DMS114 treated with DMSO at 0.1 percent for 48 hours (cell line): Measurements from ENCODE around the gene MARCHF10.

Experiments used
- DNase-seq: peaks from one replicate; lab custom pipeline; 2025; ENCODE audit not compliant: unreplicated experiment; lab: John Stamatoyannopoulos, UW

Gene MARCHF10

DNA sequence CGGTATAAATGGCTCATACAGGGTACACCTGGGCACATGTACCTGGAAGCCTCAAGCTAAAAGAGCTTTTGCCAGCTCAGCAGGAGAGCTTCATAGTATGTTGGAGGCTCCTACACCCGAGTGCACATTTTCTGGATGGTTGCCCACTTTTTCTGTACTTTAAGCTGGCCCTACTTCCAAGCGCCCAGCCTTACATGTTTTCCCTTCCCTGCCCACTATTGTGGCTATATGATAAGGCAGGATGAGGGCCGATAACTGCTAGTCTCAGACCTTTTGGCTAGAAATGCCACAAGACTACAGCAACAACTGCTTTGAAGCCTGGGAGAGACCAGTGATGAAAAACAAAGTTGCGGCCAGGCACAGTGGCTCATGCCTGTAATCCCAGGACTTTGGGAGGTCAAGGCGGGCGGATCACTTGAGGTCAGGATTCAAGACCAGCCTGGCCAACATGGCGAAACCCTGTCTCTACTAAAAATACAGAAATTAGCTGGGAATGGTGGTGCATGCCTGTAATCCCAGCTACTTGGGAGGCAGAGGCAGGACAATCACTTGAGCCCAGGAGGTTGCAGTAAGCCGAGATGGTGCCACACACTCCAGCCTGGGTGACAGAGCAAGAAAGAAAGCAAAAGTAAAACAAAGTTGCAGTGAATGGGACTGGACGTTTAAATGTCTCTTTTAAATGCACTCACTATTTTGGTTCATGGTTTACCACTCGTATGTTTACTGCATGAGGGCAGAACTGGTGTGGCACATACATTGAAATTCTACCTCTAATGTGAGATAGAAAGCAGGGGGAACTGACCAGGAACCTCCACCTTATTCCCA, 14.2 kb upstream of the MARCHF10 start:
- DNase-seq, result no peak

DNA sequence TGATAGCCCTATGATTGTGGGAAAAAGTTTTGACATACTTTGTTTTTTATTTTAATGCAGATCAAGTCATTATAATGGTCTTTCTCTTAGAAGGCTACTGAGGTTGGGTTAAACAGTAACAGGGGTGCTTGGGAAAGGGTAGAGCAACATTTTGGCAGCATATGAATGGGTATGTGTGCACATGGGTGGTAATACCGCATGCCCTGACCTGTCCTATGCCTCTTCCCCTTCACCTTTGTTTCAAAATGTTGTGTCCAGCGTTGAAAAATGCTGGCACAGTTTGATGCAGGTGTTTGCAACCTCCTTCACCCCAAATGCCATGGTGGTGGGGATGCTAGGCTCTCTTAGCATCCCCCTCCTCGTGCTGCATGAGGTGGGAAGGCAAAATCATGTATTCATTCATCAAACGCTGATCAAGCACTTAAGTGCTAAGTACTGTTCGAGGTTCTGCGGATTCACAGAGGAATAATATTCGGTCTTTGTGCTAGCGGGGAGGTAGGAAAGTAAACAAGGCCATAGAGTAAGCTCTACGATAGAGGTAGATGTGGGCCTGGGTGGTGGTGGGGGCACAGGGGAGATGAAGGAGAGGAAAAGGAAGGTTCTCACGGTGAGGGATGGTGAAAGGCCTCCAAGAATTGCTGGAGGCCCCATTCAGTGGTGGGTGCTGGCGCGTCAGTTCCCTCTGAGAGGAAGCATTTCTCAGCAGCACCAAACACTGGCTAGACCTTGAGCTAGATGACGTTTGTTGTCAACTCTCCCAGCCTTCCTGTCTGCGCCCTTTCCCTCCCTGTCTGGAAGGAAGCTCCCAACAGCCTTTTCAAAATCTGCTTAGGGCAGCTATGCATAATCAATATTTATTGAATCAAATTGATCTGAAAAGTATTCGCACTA, 13.3 kb upstream of the MARCHF10 start:
- no peak for DNase-seq

DNA sequence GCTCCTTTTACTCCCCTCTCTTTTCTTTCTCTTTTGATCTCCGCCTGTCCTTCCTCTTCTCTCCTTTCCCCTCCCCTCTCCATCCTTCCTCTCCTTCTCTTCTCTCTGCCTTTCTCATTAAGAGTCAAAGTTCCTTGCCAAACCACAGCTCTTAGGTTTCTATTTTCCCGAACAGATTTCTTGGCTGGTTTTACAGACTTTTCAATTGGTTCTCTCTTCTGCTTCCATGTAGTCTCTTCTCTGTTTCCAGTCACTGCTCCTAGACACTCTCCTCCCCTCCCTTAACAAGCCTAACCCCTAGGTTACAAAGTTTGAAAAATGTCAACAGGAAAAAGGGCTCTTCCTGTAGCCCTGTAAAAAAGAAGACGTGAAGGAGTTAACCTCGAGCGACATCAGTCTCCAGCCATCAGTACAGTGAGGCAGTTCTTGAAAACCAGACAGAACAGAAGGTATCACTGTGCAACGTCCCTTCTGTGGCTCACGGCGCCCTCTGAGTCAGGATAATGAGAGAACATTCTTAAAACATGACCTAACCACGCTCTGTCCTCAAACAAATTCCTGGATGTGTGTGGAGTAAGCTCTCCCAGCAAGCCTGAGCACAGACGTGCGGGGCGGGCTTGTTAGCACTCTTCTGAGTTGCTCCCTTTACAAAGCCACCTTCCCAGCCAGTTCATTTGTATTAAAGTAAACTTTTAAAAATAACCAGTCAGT, 11.6 kb upstream of the MARCHF10 start:
- DNase-seq, result no peak

DNA sequence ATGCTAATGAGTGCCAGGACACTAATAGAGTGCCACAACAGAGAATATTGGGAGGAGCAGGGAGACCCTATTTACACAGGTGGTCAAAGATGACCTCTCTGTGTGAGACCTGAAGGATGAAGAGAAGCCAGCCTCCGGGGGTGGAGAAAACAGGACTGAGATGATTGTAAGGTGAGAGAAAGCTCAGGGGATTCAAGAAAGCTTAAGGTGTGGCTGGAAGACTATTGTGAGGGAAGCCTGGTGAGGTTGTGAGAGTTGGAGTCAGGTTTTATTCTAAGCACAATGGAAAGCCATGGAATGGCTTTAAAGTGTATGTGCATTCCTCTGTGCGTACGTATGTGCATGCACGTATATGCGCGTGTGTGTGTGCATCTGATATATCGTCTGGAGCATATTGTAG, 10.4 kb upstream of the MARCHF10 start:
- no peak for DNase-seq

DNA sequence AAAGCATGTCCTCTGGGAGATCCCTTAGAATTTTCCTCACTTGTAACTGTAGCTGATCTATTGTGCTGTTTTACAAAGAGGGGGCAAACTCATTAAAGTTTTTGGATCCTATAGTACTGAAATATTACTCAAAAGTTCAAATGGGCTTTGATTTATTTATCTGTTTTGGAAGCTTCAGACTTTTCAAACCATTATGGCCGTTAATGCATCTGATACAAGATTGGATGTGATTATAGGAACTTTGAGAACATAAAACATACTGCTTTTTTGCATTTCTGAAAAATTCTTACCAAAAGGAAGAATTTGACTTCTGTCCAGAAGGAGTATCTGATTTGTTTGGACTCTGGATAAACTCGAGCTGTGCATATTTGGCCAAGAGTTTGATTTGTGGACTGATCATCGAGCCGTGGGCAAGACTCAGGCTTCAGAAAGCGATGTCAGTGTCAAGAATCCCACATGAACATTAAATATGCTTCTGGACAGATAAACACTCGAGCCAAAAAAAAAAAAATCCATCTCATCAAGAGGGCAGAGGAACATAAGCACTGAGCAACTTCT, 8.2 kb upstream of the MARCHF10 start:
- no peak for DNase-seq

DNA sequence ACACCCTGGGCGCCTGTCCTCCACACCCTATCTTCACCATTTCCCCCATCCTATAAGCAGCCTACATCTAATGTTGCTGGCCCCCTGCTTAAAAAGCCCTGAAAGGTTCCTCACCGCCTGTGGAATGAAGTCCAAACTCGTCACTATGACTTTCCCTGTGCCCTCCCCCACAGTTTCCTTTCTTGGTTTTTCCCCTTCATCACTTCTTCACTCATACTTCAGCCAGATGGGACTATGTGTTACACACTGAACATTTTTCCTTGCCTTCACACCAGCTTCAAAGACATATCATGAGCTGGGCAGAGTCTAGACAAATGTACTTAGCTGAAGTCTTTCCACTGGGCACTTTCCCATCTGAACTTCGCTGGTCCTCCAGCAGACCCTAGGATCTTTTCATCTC, 1.5 kb upstream of the MARCHF10 start:
- no peak for DNase-seq

DNA sequence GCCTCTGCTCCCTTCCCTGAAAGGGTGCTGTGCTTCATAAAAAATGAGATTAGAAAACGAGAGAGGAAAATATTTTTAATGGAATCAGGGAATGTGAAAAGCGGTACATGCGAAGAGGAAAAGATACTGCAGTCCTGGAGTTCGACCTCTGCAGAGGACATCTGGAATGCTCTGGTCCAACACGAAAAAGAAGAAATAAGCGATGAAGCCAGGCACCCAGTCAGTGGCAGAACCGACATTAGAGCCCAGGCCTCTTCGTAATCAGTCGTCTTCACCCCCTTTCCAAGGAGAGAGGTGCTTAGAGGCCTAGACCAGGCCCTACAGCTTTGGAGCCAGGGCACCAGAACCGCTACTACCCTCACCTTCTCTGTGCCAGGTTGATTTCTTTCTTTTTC, 459 bp upstream of the MARCHF10 start:
- no peak for DNase-seq

DNA sequence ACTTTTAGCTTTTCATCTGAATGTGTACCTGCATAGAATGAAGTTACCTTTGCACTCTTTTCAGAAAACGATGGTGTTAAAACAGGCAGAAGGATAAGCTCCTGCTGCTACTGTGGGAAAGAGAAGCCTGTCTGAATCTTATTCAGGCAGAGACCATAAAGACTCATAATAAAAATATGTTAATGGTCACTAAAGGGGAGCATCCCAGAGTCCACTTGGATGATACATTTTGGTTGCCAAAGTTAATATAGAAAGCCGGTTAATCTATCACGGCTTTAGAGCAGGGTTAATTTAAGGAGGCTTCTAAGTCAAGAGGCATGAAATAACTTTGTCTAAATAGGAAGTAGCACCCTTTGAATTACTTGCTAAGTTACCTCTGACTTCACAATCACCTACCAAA, 2.9 kb downstream of the MARCHF10 start:
- no peak for DNase-seq

DNA sequence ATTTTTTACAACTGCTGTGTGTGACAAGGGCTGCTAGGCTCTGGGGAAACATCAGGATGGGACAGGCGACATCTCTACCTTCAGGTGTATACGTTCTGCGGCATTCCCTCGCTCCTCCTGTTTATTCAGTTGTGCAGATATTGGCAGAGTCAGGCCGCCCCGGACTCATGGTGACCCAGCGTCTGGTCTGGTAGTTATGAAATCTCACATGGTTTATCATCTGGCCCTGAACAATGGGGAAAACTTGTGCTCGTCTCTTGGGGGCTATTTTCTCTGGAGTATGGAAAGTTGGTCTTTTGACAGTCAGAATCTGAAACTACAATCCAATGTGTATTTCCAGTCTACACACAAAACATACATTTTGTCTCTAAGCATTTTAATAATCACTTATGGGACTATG, 3.3 kb downstream of the MARCHF10 start:
- no peak for DNase-seq

DNA sequence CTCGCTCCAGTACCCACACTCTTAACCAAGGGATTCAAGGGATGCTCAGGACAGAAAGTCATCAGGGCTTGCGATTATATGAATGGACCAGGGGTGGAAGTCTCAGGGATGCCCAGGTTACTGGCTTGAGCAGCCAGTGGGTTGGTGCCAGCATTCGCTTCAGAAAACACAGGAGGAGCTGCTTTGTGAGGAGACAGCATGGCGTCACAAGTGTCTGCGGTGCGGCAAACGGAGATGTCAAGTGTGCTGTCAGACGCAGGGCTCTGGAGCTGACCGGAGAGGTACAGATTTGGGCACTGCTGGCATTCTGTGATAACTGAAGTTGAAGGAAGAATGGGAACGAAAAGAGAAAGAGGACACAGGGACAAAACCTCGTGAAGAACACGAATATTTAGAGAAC, 4.1 kb downstream of the MARCHF10 start:
- DNase-seq, result no peak

DNA sequence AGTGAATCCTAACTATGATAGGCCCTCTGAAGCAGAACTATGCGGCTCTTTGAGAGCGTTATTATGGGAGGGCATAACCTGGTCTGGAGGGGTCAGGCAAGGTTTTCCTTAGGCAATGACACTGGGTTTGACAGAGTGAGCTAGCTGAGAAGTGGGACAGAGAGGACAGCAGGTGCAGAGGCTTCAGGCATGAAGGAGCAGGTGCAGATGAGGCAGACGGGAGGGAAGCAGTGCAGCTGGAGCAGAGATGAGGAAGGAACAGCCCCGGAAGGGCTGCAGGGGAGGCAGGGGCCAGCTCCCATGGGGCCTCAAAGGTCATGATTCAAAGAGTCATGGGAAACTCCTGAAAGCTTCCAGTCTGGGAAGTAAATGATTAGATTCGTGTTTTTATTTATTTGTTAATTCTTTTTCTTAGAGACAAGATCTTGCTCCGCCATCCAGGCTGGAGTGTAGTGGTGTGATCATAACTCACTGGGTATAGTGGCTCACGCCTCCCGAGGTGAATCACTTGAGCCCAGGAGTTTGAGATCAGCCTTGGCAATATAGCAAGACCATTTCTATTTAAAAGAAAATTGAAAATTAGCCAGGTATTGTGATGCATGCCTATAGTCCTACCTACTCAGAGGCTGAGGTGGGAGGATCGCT, 5.4 kb downstream of the MARCHF10 start:
- no peak for DNase-seq

DNA sequence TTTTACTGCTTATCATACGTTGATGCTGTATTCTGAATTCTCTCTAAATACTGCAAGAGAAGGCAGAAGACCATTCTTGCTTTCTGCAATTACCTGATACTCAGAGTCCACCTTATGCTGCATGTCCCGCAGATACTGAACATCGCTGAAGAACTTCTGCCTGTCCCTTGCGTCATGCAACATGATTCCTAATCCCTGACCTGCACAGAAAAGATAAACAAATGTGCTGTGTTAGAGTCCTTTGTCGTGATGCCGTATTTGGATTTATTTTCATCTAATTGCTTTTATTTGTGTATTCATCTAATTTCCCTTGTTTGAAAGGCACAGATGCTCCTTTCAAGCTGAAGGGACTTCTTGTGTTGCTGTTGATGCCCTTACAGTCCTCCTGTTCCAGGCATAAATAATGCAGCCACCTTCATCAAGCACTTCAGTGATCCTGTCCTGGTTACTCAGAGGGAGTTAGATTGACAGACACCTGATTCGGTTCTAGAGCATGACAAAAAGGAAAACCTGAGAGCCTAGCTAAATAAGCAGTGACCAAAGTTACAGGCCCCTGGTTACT, 6.5 kb downstream of the MARCHF10 start:
- DNase-seq, result no peak

DNA sequence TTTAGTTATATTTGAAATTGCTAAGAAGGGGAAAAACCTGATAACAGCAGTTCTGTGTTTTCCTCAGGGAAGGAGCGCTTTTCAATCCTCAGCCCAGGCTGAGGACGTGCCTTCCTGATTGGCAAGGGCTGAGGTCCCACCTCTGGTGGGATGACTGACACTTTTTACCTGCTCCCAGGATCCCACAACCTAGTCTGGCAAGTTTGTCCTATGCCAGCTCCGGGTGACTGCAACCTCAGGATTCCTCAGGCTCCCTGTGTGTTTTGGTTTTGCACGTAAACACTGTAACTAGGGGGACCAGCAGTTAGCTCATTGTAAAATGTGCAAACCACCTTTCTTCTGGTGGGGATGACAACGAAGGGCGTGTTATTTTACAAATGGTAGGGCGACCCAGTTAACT, 7.5 kb downstream of the MARCHF10 start:
- no peak for DNase-seq

DNA sequence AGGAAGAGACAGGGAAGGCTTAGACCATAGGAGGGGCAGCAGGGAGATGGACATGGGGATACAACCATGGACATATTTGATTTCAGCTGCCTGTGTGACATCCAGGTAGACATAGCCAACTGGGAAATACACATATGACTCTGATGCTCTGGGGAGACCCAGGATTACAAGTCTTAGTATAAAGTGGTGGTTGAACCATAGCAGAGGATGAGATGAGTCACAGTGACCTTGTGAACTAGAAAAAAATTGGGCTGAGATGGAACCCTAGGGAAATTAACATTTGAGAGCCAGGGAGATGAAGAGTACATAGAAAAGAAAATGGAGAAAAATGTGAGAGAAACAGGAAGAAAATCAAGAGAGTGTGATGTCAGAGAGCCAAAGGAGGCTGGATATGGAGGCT, 10.2 kb downstream of the MARCHF10 start:
- DNase-seq, result no peak

DNA sequence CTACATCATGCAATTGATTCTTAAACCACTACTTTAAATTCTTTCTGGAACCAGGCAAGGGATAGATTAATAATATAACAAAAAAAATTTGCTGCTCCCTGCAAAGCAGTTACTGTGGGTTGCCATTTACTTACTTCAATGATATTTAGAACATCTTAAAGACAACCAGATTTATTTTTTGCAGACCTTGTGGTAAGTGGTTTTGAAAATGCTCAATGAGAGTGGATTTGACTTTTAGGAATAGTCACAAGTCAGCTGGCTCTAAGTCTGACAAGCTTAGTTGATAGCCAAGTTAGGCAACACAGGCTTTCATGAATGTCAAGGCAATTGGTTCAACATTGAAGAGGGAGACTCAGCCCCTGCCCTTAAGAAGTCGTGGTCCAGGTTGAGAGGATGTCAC, 11.8 kb downstream of the MARCHF10 start:
- DNase-seq, result no peak

DNA sequence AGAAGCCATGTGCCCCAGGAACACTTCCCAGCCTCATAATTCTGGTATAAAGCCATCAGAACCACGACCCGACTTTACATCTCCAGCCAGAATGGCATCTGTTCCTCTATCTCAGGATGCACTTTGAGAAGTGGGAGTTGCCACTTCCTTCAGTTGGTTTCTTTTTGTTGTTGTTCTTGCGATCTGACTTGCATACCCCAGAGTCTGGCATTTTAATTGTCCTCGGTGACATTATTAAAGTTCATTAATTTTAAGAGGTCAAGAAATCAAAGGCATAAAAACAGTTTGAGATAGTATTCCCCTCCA, 13.5 kb downstream of the MARCHF10 start:
- DNase-seq, result no peak

DNA sequence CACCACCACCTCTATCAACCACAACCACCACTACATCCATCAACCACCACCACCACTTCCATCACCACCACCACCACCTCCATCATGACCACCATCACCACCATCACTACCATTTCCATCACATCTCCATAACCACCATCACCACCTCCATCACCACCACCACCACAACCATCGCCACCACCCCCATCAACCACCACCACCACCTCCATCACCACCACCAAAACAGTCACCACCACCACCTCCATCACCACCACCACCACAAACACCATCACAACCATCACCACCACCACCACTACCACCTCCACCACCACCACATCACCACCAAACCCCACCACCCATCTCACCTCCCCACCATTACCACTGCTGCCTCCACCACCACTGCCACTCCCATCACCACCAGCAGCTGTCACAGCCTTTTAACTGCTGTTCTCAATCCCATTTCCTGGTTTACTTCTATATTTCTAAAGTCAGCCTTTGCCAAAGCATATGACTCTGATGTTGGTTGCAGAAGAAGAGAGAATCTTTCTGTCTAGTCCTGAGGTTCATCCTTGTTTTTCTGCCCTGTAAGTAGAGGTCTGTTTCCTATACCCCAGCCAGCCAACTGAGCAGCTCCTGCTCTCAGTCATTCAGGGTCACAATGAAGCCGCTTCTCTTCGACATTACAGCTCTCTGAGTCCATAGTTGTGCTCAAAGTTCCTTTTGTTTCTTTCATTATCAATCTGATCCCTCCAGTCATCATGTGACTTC, 14.0 kb downstream of the MARCHF10 start:
- DNase-seq, result no peak

DNA sequence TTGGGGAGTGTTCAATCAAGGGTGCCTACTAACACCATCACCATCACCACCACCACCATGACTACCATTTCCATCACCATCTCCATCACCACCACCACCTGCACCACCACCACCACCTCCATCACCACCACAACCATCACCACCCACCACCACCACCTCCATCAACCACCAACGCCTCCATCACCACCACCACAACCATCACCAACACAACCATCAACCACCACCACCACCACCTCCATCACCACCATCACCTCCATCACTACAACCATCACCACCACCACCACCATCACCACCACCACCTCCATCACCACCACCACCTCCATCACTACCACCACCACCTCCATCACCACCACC, 15.7 kb downstream of the MARCHF10 start:
- DNase-seq, result no peak

DNA sequence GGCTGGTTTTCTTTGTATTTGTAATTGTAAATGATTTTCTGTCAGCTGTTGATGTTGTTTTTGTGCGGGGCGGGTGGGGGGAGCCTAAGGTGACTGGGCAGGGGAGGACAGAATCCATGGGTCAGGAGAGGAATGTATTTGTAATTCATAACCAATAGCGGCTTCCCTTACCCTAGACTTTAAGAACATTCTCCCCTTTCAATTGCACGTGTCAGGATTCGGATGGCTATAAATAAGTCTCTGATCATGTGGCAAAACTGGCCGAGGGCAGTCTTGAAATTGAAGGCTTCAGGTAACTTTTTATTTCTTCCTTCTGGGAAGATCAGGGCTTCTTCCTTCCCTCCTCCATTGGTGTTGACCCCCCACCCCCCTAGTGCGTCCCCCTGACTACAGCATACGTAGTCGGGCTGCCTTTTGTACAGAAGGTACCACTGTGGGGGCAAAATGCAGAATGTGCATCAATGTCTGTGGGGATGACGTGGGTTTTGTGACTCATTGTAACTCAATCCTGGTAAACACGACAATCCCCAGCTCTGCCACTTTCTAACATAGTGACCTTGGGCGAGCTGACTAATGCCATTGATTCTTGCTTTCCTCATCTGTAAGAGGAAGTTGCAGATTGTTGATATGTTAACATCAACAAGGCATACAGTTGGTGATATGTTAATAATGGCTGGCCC, 16.2 kb downstream of the MARCHF10 start:
- DNase-seq, result no peak
